Measurements from ENCODE around the gene NT5C3A.
A peak's percentile ranks its signal among the peaks of the same experiment; 100 is the strongest.
"Not testable (repeated sequence)": the region's sequence is repeated elsewhere in the genome, so short reads cannot be mapped to it uniquely, and the experiment has no call there.

Gene NT5C3A

DNA sequence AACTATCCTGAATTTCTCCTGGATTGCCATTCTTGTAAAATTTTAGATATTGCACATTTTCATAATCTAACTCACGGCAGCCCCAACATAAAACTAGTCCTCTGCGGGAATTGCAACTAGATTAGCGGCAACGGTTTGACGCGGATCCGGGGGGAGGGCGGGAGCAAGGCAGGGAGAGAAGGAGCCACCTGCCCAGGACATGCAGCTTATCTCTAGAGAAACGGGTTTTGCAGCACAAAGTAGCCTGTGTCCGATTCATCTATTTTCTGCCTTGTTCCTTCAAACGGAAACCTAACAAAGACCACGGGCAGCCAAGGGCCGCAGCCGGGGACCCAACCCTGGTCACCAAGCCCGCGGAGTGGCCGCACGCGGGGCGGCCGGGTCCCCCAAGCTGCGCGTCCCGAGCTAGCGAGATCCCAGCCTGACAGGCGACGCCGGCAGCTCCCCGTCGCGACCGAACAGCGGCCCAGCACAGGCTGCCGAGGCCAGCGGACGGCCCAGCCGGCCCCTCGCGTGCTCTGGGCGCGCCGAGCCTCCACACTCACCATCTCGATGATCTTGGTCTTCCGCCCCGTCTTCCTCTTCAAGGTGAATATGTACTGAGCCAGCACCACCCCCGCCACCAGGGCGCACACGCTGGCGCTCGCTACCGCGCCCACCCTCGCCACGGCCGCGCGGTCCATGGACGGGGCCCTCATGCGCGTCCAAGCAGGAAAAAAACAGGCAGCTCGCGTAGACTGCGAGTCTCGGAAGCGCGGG lies at the start of gene NT5C3A:
TSS of gene NT5C3A (minus strand) at position 754 of the 759 bp plus-strand sequence. CDS start at position 683, 71 bp downstream.
- no peak for DNase-seq (ENCODE audit: low read depth)

DNA sequence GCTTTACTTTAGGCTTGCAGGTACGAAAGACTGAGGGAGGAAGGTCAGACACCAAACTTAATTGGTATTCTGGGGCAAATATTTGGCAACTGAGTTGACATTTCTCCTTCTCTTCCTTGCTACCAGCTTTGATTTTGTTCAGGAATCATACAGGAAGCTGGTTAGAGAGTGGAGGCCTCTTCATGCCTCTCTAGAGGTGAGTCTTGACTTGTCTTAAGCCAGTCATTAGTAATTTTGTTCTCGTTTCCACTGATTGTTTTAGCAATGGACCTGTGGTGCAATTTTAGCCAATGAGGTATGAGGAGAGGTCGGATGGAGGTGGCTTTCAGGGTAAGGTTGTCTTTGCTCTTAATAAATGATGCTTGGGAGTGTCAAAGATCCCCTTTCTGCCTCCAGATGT lies 49.0 kb upstream of the NT5C3A start:
- no peak for DNase-seq (ENCODE audit: low read depth)

DNA sequence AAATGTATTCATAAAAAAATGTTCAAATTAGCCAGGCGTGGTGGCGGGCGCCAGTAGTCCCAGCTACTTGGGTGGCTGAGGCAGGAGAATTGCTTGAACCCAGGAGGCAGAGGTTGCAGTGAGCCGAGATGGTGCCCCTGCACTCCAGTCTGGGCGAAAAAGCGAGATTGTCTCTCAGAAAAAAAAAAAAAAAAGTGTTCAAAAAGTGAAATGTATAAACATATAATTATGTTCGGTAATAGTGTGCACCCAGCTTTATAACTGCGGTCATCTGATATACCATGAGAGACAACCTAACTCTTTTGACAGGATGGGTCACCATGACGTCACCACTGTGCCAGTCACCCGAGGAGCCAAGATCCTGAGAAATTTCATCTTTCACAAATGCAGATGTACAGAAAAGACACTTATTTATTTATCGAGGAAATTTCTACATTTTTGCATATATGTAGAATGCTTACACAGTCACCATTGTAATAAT lies 47.2 kb upstream of the NT5C3A start:
- DNase-seq (ENCODE audit: low read depth) = no peak

DNA sequence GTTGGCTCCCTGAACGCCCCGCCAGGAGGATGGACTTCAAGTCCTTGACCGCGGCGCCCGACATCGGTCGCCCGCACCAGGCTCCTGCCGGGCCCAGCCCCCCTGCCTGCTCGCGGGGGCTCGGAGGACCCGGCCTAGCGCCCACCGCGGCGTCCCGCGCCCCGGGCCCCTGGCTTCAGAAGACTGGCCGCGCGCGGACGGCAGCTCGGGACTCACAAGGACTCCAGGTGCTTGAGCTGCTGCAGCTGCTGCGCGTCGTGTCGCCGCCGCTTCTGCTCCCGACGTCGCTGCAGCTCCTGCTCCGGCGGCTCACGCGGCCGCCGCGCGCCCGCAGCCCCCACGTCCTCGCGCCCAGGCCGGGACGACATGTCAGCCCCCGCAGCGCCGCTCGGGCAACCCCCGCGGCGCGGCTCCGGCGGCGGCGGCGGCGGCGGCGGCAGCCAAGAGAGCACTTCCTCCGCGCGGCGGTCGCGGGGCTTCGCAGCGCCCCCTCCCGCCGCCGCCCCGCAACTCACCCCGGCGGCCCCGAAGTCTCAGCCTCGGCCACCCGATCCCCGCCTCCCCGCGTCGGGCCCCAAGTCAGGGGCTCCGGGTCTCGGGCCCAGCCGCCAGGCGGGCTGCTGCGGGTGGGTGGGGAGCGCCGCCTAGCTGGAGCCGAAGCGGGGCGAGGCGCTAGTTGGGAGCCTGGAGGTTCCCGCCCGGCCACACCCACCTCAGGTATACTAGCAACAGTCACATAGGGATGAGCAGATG lies 46.6 kb upstream of the NT5C3A start, which contains the start of gene RP9:
TSS of gene RP9 (minus strand) at position 400 of the 753 bp plus-strand sequence. CDS start at position 368, 32 bp downstream.
- peak; percentile 67 for DNase-seq (ENCODE audit: low read depth)

DNA sequence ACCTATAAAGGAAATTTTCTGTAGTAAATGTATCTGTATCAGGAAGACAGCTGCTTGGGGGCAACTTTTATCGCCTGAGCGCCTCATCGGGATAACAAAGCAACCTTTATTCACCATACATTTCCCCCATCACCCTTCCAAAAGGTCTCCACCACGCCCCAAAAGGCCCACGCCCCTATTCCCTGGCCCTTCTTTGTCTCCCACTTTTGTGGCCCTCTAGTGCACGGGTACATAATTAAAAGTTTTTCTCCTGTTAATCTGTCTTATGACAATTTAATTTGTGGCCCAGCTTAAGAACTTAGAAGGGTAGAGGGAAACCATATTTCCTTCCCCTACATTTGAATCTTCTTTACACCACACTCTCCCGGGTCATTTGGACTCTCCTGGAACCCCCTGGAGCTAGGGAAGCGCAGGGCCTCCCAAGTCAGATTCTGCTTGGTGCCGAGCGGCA lies 46.0 kb upstream of the NT5C3A start:
- no peak for DNase-seq (ENCODE audit: low read depth)

DNA sequence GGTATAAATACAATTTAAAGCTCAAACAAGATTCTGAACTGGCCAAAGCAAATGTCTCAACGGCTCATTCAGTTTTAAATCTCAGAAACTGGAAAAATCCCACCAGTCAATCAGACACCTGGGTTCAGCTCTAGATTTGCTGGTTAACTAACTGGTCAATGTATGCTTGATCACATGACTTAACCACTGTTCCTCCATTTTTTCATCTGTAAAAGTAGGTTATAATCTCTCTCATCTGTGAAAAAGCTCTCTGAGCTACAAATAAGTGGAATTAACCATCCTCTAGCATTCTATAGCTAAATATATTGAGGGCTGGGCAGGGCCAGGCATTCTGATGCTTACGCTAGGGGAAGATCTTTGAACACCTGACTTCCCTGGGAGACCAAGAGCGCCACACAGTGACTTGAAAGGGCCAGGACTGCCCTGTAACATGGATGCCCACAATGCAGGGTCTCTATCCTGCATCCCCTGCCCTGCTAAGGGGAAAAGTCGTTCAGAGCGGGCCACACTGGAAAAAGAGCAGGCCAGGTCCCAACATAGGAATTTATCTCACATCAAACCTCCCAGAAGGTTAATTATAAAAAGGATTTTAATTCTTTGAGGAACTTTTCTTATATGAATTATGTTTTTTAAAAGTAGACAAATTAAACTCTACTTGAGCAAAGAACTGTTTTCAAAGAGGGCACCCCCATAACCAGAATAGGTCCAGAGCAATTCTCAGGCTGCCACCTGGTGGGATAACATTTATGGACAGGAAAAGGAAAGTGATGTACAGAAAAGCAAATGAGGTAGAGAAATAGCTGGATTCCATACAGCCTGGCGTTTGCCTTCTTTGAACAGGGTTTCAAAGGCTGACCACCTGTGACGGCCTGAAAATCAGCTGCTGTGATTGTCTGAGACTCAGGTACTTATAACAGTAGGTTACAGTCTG lies 44.8 kb upstream of the NT5C3A start:
- no peak for DNase-seq (ENCODE audit: low read depth)

DNA sequence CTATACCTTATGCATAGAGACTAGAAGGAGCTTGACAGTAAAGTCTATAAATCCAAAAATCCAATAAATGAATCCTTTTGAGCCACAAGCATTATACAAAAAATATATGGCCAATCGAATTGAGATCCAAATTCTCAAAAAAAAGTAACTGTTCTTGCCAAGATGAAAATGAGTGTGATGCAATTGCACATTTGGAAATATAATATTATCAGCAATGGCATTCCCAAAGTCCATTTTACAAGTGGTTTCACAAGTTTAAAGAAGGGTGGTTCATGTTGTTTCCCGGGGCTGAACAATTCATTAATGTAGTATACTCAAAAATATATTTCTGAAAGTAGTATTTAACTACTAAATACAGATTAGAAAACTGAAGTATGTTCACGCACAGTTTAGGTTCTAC lies 39.3 kb upstream of the NT5C3A start:
- no peak for DNase-seq (ENCODE audit: low read depth)

DNA sequence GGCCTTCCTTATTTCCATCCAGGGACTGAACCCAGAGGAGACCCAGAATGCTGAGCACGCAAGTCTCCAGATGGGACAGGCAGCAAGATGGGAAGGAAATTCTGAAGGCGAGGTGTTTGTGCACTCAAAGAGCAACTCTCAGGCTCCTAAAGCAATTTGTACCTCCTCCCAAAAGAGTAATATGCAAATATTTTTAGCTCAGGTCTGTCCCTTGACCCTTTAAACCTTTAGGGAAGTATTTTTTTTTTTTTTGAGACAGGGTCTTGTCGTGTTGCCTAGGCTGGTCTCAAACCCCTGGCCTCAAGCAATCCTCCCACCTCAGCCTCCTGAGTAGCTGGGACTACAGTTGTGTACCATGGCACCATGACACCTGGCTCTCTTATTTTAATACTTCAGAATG lies 38.2 kb upstream of the NT5C3A start:
- DNase-seq (ENCODE audit: low read depth) = no peak

DNA sequence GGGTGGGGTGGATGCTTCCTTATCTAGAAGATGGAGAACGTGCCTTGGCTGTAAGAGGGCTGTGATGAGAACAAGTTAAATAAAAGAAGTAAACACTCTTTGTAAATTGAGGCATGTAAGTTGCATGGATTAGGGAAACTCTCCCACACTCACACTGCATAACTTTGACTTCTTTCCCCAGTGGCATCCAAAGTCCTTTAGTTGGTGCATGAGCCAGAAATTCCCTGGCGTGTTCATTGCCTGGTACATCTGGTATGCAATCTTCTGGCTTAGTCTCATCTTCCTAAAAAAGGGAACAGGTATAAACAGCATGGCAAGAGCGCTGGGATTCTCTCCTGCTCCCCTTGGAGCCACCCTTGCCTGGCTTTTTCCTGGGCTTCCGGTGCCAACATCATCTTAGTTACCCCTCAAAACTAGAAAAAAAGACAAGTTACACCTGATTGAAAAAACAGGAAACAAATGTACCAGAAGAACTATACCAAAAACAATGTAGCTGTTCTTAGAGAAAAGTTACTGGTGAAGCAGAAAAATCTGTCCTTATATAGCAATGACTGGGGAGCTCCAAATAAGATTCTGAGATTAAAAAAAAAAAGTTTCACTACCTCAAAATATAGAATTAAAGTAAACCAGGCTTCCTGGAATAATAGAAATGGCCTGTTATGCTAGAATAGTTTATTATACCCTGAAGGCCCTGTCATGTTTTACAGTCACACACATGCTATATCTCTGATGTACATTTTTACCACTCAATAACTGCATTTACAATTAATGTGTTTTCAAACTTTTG lies 36.8 kb upstream of the NT5C3A start:
- no peak for DNase-seq (ENCODE audit: low read depth)

DNA sequence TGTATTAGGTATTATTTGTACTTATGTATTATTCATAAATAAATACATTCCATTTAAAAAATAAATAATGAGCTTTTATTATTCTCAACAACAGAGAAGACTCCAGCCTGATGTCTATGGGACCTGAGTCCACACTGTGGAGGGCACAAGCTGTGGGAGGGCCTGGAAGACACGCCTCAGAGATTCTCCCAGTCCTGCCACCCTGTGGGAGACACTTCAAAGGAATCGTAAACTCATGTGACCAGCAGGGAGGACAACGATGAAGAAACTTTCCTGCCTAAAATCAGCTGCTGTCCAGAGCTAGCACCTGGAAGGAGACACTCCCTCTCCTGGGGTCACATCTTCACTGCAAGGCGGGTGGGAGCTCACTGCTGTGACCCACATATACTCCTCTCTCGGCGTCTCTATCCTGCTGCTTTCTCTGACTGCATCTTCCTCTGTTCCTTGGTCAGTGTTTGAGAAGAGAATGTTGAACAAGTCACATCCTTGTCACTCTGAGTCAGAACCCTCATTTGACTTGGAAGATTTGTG lies 32.2 kb upstream of the NT5C3A start:
- not testable (repeated sequence) for DNase-seq (ENCODE audit: low read depth)

DNA sequence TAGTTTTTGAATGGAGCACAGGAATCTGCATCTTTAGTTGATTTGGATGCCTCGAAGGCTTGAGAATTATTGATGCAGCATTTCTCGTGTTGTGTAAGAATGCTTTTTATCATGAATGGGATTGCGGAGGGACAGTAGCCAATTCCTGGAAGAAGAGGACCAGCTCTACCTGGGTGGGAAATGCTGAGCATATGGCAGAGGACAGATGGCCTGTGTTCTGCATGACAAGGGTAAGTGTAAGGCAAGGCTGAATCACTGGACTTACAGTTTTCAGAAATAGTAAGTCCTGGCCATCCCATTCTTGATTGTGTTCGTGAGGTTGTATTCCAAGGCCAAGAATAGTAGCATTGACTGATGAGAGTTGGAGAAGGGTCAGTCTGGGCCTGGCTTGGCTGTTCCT lies 30.7 kb upstream of the NT5C3A start:
- DNase-seq (ENCODE audit: low read depth) = no peak

DNA sequence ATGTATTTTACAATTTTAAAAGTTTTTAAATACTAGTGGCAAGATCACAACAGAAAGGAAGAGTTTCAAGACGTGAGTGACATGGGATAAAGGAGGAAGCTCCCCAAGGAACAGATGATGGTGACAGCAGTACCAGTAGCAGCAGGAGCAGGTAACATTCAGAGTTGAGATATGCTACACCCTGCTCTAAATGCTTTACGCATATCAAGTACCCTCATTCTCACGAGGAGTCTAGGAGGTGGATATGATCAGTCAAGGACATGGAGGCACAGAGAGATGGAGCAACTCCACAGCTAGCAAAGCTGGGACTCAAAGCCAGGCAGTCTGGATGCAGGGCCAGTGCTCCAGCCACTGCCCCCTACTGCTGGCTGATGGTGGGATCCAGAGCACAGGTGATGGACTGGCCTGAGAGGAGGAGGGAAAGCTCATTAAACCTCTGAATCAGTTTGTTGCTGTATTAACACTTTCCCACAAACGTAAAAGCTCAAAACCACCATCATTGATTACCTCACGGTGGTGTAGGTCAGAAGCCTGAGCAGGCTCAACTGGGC lies 29.1 kb upstream of the NT5C3A start:
- DNase-seq (ENCODE audit: low read depth) = no peak

DNA sequence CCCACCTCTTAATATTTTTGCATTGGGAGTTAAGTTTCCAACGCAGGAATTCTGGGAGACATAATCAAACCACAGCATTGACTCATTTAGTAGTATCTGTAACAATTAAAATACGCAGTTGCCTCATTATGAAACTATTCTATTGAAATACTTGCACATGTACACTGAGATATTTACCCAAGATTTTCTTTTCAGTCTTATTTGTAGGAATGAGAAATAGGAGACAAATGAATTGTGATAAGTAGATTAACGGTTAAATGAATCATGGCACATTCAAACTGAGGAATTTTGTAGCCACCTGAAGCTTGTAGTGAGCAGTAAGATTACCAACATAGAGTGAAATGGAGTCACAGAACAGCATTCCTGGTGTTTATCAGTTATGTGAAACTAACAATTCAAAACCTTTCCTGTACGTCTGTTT lies 28.5 kb upstream of the NT5C3A start:
- DNase-seq (ENCODE audit: low read depth) = no peak

DNA sequence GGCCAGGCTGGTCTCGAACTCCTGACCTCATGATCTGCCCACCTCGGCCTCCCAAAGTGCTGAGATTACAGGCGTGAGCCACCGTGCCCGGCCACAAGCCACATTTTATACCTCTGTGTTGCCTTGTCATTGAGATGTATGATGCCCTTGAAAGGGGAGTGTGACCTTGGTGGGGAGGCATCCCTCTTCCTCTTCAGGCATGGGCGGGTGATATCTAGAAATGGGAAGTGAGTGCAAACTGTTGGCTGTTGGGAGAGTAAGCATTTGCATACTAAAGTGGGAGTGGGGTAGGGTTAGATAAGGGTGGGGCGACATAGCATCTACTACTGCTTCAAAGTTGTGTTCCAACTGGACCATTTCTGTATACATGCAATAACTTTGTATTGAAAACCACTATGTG lies 26.6 kb upstream of the NT5C3A start:
- no peak for DNase-seq (ENCODE audit: low read depth)

DNA sequence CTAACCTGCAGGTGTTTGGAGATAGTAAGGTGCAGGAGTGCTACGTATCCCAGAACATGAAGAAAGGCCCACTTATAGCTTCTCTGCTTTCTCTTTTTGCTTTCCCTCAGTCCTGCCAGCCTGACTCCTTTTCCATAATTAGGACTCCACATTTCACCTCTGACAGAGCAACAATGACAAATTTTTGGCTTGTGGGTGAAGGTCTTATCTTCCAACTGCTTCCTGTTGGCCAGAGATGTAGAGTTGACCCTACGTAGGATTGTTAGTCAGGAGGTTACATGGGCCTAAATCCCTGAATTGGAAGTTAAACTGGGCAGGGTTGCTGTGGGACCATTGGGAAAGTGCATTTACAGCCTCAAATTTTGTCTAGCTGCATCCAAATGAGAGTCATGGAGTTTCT lies 25.3 kb upstream of the NT5C3A start:
- no peak for DNase-seq (ENCODE audit: low read depth)

DNA sequence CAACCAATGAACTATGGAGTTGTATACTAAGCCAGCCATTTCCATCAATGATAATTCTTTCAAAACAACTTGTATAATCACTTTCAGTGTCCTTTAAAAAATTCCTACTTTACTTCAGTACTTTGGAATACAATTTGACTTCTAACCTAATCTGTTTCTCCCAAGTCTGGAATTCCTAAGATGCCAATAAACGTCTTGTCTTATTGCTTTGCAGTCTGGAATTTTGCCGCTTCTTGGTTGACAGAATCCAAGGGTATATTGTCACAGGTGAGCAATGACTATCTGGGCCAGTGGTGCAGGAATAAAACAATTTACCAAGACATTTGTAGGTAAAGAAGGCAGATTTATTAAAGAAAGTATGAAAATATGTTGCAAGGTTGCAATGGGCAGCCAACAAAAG lies 24.8 kb upstream of the NT5C3A start:
- DNase-seq (ENCODE audit: low read depth) = no peak

DNA sequence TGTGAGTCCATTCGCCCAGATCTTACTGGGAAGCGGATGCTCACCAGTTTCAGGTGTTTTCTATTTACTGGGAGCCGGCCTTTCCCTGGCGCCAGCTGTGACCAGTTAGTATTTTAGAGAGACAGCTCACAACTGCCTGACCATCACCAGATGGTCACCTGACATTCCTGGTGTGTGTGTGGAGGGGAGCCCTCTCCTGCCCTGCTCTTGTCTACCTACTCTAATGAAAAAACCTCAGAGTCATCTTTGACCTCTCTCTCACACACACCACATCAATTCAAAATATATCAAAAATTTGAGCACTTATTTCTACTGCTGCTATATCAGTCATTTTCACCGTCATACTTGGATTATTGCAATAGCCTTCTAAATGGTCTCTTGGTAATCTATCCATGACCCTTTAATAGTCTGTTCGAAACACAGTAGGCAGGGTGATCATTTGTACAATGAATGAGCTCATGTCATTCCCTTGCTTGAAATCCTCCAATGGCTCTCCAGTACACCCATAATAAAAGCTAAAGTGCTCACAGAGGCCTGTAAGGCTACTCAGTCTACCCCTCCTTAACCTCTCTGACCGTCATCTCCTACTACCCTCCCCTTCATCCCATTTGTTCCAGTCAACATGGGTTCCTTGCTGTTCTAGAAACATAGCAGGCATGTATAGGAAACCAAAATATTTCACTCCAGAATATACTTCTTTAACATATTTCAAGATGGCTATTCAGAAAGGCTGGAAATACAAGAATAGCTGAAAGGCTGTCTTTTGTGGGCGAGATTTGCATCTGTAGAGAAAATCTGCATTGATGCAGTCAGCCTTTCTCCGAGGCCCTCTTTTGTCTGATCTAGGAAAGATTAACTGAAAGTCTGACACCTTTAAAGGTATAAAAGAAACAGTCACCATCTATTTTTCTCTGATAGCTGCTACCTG lies 17.5 kb upstream of the NT5C3A start:
- DNase-seq (ENCODE audit: low read depth) = no peak

DNA sequence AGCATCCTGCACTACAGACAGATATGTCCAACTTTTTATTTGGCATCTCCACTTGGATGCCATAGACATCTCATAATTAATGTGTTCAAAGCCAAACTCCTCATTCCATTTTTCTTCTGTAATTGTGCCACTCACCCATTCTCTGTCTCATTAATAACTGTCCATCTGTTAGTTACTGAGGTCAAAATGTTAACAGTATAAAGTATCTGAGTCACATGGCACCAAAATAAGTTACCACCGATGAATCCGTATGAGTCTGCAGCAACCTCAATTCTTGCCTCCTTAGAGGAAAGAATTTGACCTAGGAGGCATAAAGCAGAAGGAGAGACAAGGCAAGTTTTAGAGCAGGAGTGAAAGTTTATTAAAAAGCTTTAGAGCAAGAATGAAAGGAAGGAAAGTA lies 16.5 kb upstream of the NT5C3A start:
- no peak for DNase-seq (ENCODE audit: low read depth)

DNA sequence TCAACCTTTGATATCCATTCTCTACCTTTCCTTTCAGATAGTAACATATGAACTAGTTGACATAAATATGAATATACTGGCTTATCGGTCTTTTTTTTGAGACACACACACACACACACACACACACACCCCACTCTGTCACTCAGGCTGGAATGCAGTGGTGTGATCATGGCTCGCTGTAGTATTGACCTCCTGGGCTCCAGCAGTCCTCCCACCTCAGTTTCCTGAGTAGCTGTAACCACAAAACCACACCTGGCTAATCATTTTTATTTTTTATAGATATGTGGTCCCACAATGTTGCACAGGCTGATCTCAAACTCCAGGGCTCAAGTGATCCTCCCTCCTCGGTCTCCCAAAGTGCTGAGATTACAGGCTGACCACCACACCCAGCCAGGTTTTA lies 14.2 kb upstream of the NT5C3A start:
- no peak for DNase-seq (ENCODE audit: low read depth)

Measured in stimulated activated CD4-positive, alpha-beta T cell treated with anti-CD3 and anti-CD28 coated beads, Interleukin-2, amount 100 ng/mL, for 4 hours (primary cell).